ENCODE results near the gene SP4. TPM values are rescaled to one million over a fixed set of nuclear protein-coding genes. Genes with fewer than 3 reads are reported as not detected.

Gene SP4
- total RNA-seq (6.1 and 8.7 TPM in 2 replicates), polyA plus RNA-seq (3.0 and 5.3 TPM in 2 replicates)

DNA sequence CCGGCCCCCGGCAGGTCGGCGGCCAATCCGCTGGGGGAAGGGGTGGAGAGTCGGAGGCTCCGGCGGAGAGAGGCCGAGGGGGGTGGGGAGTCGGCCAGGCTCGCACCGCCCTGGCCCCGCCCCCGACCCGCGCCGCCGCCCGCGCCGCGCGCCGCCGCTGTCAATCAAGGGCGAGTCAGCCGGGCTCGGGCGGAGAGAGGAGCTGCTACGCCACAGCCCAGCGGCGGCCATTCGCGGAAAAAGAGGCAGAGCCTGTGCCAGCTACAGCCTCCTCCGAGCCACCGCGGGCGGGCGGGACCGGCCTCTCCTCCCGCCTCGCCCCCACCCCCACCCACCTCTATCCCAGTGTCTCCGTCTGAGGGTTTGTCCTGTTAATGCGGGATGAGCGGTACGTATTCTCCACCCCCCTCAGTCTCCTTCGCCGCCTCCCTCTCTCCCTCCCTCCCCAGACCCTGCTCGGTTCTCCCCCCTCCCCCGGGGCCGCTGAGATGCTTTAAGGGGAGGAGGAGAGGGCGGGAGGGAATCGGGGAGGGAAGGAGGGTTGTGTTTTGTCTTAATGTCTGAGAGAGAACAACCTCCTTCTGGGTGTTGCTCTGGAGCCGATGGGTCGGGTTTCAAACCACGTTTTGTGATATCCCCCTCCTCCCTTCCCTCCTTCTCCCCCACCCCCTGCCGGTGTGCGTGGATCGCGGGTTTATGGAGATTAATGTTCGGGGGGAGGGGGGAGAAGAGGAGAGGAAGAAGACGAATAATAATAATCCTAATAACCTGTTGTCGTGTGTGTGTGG is at the start of gene SP4:
SP4 (plus strand) TSS at position 213 of the 788 bp plus-strand sequence; CDS start at position 382, 169 bp downstream.
- H3K27ac ChIP-seq, result peak within 1 kb of the TSS; percentile 95
- peak; percentile 96 to 98 for DNase-seq (ENCODE audit: low read depth in 1 of 2, low spot score in 1 of 2)
- TF ChIP-seq, protein P1, sequence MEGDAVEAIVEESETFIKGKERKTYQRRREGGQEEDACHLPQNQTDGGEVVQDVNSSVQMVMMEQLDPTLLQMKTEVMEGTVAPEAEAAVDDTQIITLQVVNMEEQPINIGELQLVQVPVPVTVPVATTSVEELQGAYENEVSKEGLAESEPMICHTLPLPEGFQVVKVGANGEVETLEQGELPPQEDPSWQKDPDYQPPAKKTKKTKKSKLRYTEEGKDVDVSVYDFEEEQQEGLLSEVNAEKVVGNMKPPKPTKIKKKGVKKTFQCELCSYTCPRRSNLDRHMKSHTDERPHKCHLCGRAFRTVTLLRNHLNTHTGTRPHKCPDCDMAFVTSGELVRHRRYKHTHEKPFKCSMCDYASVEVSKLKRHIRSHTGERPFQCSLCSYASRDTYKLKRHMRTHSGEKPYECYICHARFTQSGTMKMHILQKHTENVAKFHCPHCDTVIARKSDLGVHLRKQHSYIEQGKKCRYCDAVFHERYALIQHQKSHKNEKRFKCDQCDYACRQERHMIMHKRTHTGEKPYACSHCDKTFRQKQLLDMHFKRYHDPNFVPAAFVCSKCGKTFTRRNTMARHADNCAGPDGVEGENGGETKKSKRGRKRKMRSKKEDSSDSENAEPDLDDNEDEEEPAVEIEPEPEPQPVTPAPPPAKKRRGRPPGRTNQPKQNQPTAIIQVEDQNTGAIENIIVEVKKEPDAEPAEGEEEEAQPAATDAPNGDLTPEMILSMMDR (IDR thresholded peaks at IDR 0.05; ENCODE audit: low read depth, low read length), result no peak

DNA sequence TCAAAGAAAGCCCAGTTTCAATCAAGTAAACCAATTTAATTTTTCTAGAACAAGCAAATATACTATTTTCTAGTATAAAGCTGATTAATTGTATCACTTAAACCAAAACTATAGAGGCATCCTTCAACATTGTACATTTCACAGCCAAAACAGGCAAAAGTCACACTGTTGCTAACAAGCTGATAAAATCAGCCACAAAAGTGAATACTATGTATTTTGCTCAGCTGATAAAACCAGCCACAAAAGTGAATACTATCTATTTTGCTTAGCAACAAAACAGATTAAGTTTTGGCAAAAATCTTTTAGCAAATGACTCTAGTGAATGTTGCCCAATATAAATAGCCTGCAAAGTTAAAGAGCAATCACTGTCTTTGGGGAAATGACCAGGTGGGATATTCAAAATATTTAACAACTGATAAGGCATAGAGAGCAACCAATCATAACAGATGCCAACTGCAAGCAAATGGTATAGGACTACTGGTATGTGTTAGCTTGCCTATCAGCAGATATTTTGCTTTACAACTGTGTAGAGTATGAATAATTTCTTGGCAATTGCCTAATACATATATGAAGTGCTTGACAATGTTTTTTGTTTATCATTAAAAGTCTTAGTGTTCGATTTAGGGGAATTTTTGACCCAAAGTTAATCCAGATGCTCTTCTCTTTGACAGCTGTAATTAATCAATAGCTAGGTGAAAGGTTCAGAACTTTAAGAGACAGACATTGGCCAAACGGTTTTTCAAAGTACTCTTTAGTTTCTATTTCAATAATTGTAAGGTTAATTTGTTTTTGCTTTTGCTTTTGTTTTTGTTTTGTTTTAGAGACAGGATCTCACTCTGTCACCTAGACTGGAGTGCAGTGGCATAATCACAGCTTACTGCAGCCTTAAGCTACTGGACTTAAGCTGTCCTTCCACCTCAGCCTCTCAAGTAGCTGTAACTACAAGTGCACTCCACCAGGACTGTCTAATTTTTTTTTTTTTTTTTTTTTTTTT is 44.4 kb upstream of the SP4 start:
- Histone ChIP-seq H3K9me3 (ENCODE audit: low read depth) (no peaks in the 10 kb centered on the region), H3K27me3 (no peaks in the 10 kb centered on the region), H3K4me3 (no peak overlapping the region), H3K36me3 (no peaks in the 10 kb centered on the region), H3K4me1 (ENCODE audit: low read depth) (no peaks in the 10 kb centered on the region), H3K27ac (no peak overlapping the region)
- TF ChIP-seq, protein P1 (IDR thresholded peaks at IDR 0.05; ENCODE audit: low read depth, low read length), result no peak
- no peak for DNase-seq (ENCODE audit: low read depth in 1 of 2, low spot score in 1 of 2)

More for the DNA sequence above, at the start of gene SP4:
- H3K36me3 ChIP-seq, result no peaks in the 10 kb centered on the region
- peaks cover 30% of the 10 kb centered on the region for H3K4me1 ChIP-seq (ENCODE audit: low read depth)
- no peaks in the 10 kb centered on the region for H3K27me3 ChIP-seq
- peak within 1 kb of the TSS; percentile 85 for H3K4me3 ChIP-seq
- no peaks in the 10 kb centered on the region for H3K9me3 ChIP-seq (ENCODE audit: low read depth)

DNA sequence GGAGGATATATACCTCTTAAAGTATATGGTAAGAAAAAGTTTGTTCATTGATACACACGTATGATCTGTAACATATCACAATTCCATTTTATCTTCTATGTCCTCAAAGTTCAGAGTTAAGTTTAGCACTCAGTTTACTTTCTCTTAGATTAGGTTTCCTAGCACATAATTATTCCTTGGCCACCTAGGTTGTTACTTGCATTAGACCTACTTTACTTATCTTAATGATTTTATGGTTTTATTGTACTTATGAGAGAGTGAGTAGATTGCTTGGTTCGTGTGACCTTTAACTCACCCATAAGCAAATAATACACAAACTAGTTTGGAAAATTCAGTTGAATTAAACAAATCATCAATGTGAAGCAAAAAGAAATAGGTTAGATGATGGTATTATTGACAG is 33.9 kb upstream of the SP4 start:
- no peaks in the 10 kb centered on the region for H3K27me3 ChIP-seq
- H3K36me3 ChIP-seq, result no peaks in the 10 kb centered on the region
- TF ChIP-seq, protein P1 (IDR thresholded peaks at IDR 0.05; ENCODE audit: low read depth, low read length), result no peak
- no peaks in the 10 kb centered on the region for H3K4me1 ChIP-seq (ENCODE audit: low read depth)
- no peak overlapping the region for H3K4me3 ChIP-seq
- H3K9me3 ChIP-seq (ENCODE audit: low read depth), result no peaks in the 10 kb centered on the region
- DNase-seq (ENCODE audit: low read depth in 1 of 2, low spot score in 1 of 2), result no peak
- no peak overlapping the region for H3K27ac ChIP-seq

DNA sequence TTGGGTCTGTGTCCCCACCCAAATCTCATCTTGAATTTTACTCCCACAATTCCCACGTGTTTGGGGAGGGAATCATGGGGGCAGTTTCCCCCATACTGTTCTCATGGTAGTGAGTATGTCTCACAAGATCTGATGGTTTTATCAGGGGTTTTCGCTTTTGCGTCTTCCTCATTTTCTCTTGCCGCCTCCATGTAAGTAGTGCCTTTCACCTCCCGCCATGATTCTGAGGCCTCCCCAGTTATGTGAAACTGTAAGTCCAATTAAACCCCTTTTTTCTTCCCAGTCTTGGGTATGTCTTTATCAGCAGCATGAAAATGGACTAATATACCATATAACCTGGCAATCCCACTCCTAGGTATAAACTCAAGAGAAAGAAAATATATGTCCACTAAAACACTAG is 25.9 kb upstream of the SP4 start:
- H3K4me3 ChIP-seq, result no peak overlapping the region
- H3K9me3 ChIP-seq (ENCODE audit: low read depth), result no peaks in the 10 kb centered on the region
- DNase-seq (ENCODE audit: low read depth in 1 of 2, low spot score in 1 of 2), result no peak
- no peak overlapping the region for H3K27ac ChIP-seq
- no peaks in the 10 kb centered on the region for H3K36me3 ChIP-seq
- TF ChIP-seq, protein P1 (IDR thresholded peaks at IDR 0.05; ENCODE audit: low read depth, low read length), result no peak
- H3K4me1 ChIP-seq (ENCODE audit: low read depth), result no peaks in the 10 kb centered on the region
- H3K27me3 ChIP-seq, result no peaks in the 10 kb centered on the region

DNA sequence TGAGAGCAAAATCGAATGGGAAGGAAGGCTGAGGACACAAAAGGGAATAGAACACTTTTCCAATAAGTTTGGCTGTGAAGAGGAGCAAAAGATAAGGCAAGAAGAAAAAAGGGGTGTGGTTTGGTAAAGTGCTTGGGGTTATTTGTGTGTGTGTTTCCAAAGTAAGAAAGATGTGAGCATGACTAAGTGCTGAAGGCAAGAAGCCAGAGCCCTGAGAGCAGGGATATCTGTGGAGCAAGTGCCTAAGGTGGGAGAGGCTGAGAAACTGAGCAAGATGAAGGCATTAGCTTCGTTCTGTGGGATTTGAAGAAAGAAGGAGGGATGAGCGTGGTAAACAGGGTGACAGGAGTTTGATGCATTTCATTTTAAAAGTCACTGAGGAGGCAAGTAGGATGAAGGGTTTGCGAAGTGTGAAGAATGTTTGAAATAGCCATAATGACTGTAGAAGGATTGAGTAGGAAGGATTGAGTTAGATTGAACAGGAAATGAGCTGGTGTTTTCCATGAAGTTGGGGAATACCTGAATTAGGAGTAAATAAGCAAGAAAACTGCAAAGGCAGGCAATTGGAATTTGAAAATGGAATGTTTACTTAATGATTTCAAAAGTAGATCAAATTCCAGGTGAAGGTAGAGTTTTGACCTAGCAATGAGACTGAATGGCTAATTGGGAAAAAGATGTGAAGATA is 19.9 kb upstream of the SP4 start:
- DNase-seq (ENCODE audit: low read depth in 1 of 2, low spot score in 1 of 2), result no peak
- no peak overlapping the region for H3K27ac ChIP-seq
- no peaks in the 10 kb centered on the region for H3K36me3 ChIP-seq
- no peaks in the 10 kb centered on the region for H3K9me3 ChIP-seq (ENCODE audit: low read depth)
- peaks cover 4% of the 10 kb centered on the region for H3K4me1 ChIP-seq (ENCODE audit: low read depth)
- TF ChIP-seq, protein P1 (IDR thresholded peaks at IDR 0.05; ENCODE audit: low read depth, low read length), result no peak
- no peak overlapping the region for H3K4me3 ChIP-seq
- no peaks in the 10 kb centered on the region for H3K27me3 ChIP-seq

All from cardiac muscle cell (in vitro differentiated cells and primary cell).